Loucy (cell line): Measurements from ENCODE around the gene KIF1C.

Experiments
- H2AFZ ChIP-seq: fragments of 200-600 bp; sonication (generic); 2 replicates; pipeline ENCODE4 v1.6.0; 2016; ENCODE audit warnings: antibody characterized with exemption, mild to moderate bottlenecking, low read length, moderate library complexity
- H3F3A ChIP-seq: fragments of 200-600 bp; 2 replicates; pipeline ENCODE4 v1.6.0; 2016; ENCODE audit warnings: antibody characterized with exemption, low read depth, mild to moderate bottlenecking
- H3K27me3 ChIP-seq: fragments of 200-600 bp; sonication (generic); 2 replicates; pipeline ENCODE4 v1.6.1; 2014; ENCODE audit warnings: low read length, mild to moderate bottlenecking; ENCODE audit not compliant: insufficient read depth, poor library complexity, severe bottlenecking
- H3K36me3 ChIP-seq: fragments of 200-600 bp; sonication (generic); 2 replicates; pipeline ENCODE4 v1.6.1; 2016; ENCODE audit warnings: low read length; ENCODE audit not compliant: insufficient read depth
- H3K4me1 ChIP-seq: fragments of 200-600 bp; sonication (generic); 2 replicates; pipeline ENCODE4 v1.5.1; 2014; ENCODE audit warnings: low read length, mild to moderate bottlenecking; ENCODE audit not compliant: insufficient read depth, poor library complexity, severe bottlenecking
- H3K4me2 ChIP-seq: fragments of 200-600 bp; sonication (generic); 2 replicates; pipeline ENCODE4 v1.6.0; 2014; ENCODE audit warnings: antibody characterized with exemption, low read length, low read depth, mild to moderate bottlenecking; ENCODE audit not compliant: poor library complexity, severe bottlenecking
- H3K4me3 ChIP-seq: fragments of 200-600 bp; sonication (generic); 2 replicates; pipeline ENCODE4 v1.5.1; 2014; ENCODE audit warnings: low read length, mild to moderate bottlenecking, mixed read lengths; ENCODE audit not compliant: poor library complexity, severe bottlenecking
- H3K79me2 ChIP-seq: fragments of 200-600 bp; sonication (generic); 2 replicates; pipeline ENCODE4 v1.6.1; 2014; ENCODE audit warnings: low read length; ENCODE audit not compliant: insufficient read depth
- H3K9ac ChIP-seq: fragments of 200-600 bp; sonication (generic); 2 replicates; pipeline ENCODE4 v1.6.0; 2014; ENCODE audit warnings: mild to moderate bottlenecking, low read depth, low read length, moderate library complexity; ENCODE audit not compliant: poor library complexity, severe bottlenecking
- H3K9me2 ChIP-seq: fragments of 200-600 bp; sonication (generic); replicated peaks from 2 replicates; pipeline ENCODE4 v1.6.1; 2016; ENCODE audit warnings: low read depth, low read length, mixed read lengths
- H3K9me3 ChIP-seq: fragments of 200-600 bp; sonication (generic); 2 replicates; pipeline ENCODE4 v1.6.1; 2014; ENCODE audit warnings: mild to moderate bottlenecking, antibody characterized with exemption, low read length, low read depth; ENCODE audit not compliant: insufficient read depth
- H4K20me1 ChIP-seq: fragments of 200-600 bp; sonication (generic); 2 replicates; pipeline ENCODE4 v1.6.0; 2014; ENCODE audit warnings: antibody characterized with exemption, low read length, mild to moderate bottlenecking; ENCODE audit not compliant: insufficient read depth, poor library complexity, severe bottlenecking
- EZH2phosphoT487 ChIP-seq: fragments of 200-600 bp; IDR thresholded peaks from 2 replicates; pipeline ENCODE4 v1.6.1; 2018; ENCODE audit warnings: antibody characterized with exemption, mild to moderate bottlenecking, moderate library complexity, borderline replicate concordance
- TF ChIP-seq, protein P1 (sequence below): fragments of 200-600 bp; sonication (generic); conservative IDR thresholded peaks from 2 replicates; pipeline ENCODE4 v1.5.1; 2014; ENCODE audit warnings: mild to moderate bottlenecking, antibody characterized with exemption, low read length

Gene KIF1C

DNA sequence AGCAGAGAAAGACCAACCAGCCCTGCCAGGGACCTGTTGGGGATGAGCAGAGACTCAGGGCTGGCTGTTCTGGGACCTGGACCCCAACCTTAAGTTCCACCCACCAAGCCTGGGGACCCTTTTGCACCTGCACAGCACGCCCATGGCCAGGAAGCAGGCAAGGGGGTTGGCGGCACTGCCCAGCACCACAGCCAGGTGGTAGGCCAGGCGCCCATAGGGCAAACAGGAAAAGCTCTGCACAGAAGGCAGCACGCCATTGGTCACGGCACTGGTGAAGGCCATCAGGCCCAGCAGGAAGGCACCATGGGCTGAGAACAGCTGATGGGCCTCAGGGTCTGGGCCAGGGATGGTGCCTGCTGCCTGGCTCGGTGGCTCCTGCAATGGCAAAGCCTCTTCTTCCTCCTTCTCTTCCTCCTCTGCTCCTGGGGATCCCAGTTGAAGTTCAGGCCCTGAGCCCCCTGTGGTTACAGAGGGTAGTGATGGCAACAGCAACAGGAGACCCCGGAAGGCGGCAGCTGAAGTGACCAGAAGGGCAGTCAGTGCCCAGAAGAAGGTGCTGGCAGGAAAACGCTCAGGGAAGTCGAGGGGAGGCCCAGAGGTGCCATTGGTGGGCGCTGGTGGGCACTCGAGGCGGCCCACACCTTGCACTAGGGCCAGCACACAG is 35.7 kb downstream of the KIF1C start:
- no peaks in the 10 kb centered on the region for H3K4me1 ChIP-seq
- H3F3A ChIP-seq, result no peaks in the 10 kb centered on the region
- no peaks in the 10 kb centered on the region for H3K9me3 ChIP-seq
- no peaks in the 10 kb centered on the region for H3K79me2 ChIP-seq
- no peak overlapping the region for H3K4me2 ChIP-seq
- no peaks in the 10 kb centered on the region for H3K9me2 ChIP-seq
- H4K20me1 ChIP-seq, result no peaks in the 10 kb centered on the region
- no peaks in the 10 kb centered on the region for H3K36me3 ChIP-seq
- no peak overlapping the region for H2AFZ ChIP-seq
- H3K27me3 ChIP-seq, result no peaks in the 10 kb centered on the region
- no peak overlapping the region for H3K4me3 ChIP-seq
- TF ChIP-seq EZH2phosphoT487, result no peak
- TF ChIP-seq, protein P1, sequence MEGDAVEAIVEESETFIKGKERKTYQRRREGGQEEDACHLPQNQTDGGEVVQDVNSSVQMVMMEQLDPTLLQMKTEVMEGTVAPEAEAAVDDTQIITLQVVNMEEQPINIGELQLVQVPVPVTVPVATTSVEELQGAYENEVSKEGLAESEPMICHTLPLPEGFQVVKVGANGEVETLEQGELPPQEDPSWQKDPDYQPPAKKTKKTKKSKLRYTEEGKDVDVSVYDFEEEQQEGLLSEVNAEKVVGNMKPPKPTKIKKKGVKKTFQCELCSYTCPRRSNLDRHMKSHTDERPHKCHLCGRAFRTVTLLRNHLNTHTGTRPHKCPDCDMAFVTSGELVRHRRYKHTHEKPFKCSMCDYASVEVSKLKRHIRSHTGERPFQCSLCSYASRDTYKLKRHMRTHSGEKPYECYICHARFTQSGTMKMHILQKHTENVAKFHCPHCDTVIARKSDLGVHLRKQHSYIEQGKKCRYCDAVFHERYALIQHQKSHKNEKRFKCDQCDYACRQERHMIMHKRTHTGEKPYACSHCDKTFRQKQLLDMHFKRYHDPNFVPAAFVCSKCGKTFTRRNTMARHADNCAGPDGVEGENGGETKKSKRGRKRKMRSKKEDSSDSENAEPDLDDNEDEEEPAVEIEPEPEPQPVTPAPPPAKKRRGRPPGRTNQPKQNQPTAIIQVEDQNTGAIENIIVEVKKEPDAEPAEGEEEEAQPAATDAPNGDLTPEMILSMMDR, result no peak
- no peak overlapping the region for H3K9ac ChIP-seq

DNA sequence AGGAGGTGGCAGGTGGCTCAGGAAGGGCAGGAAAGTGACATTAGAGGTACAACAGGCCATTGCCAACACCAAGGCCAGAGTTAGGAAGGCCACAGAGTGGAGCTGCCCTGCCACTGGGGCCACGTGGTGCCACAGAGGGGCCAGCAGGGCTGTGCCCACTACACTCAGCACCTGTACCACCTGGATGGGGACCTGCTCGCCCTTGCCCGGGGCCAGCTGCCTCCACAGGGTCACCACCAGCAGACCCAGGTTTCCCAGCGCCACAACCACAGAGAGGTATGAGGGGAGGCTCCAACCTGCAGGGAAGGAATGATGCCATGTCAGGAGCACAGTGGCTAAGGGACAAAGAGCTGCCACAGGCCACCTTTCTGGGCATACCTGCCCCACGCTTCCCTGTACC is 36.3 kb downstream of the KIF1C start:
- H3K9ac ChIP-seq, result no peak overlapping the region
- TF ChIP-seq, protein P1, result no peak
- no peak for TF ChIP-seq EZH2phosphoT487
- H3F3A ChIP-seq, result no peaks in the 10 kb centered on the region
- no peak overlapping the region for H3K4me2 ChIP-seq
- no peaks in the 10 kb centered on the region for H3K27me3 ChIP-seq
- H3K4me1 ChIP-seq, result no peaks in the 10 kb centered on the region
- no peaks in the 10 kb centered on the region for H3K9me2 ChIP-seq
- H3K9me3 ChIP-seq, result no peaks in the 10 kb centered on the region
- no peaks in the 10 kb centered on the region for H3K36me3 ChIP-seq
- H4K20me1 ChIP-seq, result no peaks in the 10 kb centered on the region
- no peaks in the 10 kb centered on the region for H3K79me2 ChIP-seq
- H3K4me3 ChIP-seq, result no peak overlapping the region
- H2AFZ ChIP-seq, result no peak overlapping the region

DNA sequence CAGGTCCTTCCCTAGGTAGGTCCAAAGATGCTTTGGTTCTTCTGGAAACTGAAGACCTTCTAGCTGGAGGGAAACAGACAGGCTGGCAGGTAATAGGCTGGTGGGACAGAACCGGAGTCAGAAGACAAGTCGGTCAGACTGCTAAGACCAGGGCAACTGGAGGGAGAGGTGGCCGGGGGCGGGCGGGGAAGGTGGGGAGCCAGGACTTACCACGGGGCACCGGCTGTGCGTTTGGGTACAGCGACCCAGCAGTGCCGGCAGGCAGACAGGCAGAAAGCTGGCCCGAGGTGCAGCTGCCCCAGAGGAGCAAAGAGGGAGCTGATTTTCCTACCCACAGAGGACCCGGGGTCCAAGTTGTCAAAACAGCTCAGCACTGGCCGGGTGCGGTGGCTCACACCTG is 36.9 kb downstream of the KIF1C start:
- no peak overlapping the region for H3K4me3 ChIP-seq
- no peak overlapping the region for H3K9ac ChIP-seq
- H3K79me2 ChIP-seq, result no peaks in the 10 kb centered on the region
- no peaks in the 10 kb centered on the region for H3F3A ChIP-seq
- no peaks in the 10 kb centered on the region for H4K20me1 ChIP-seq
- TF ChIP-seq, protein P1, result no peak
- TF ChIP-seq EZH2phosphoT487, result no peak
- no peaks in the 10 kb centered on the region for H3K36me3 ChIP-seq
- no peaks in the 10 kb centered on the region for H3K4me1 ChIP-seq
- no peaks in the 10 kb centered on the region for H3K9me3 ChIP-seq
- H3K27me3 ChIP-seq, result no peaks in the 10 kb centered on the region
- H3K4me2 ChIP-seq, result no peak overlapping the region
- no peak overlapping the region for H2AFZ ChIP-seq
- no peaks in the 10 kb centered on the region for H3K9me2 ChIP-seq
